ENCODE measurements around the gene KIF19.

DNA sequence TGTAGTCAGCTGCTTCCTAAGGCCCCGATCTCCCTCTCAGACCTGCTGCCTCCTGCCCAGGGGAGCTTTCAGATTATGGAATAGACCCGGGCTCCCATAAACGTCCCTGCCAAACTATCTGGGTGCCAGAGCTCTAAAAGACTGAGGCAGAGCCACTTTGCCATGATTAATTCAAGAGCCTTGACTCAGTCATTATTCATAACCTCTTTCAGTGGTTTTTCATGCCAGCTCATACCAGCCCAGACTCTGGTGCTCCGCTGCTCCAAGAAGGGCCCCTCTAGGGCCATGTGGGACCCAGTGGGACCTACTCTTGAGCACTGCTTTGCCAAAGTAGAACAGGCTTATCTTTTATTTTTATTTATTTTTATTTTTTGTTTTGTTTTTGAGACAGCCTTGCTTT lies 28.1 kb upstream of the KIF19 start:
- TF ChIP-seq, protein P1, sequence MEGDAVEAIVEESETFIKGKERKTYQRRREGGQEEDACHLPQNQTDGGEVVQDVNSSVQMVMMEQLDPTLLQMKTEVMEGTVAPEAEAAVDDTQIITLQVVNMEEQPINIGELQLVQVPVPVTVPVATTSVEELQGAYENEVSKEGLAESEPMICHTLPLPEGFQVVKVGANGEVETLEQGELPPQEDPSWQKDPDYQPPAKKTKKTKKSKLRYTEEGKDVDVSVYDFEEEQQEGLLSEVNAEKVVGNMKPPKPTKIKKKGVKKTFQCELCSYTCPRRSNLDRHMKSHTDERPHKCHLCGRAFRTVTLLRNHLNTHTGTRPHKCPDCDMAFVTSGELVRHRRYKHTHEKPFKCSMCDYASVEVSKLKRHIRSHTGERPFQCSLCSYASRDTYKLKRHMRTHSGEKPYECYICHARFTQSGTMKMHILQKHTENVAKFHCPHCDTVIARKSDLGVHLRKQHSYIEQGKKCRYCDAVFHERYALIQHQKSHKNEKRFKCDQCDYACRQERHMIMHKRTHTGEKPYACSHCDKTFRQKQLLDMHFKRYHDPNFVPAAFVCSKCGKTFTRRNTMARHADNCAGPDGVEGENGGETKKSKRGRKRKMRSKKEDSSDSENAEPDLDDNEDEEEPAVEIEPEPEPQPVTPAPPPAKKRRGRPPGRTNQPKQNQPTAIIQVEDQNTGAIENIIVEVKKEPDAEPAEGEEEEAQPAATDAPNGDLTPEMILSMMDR (conservative IDR thresholded peaks at IDR 0.05; ENCODE audit: low read length): no peak
- no peak for TF ChIP-seq EZH2phosphoT487 (IDR thresholded peaks at IDR 0.05; ENCODE audit: borderline replicate concordance)
